Measurements from ENCODE around the gene NDUFC2. TPM values are rescaled to one million over a fixed set of nuclear protein-coding genes. Genes with fewer than 3 reads are reported as not detected.

NDUFC2 gene
- polyA plus RNA-seq, 3 donors = 111 to 327 (median 210) TPM

Other genes starting within 250 kb of the NDUFC2 start
- gene INTS4, start 85.2 kb downstream of the NDUFC2 start, polyA plus RNA-seq = 10 to 100 TPM; 11.4 to 24.5 (median 13.2) TPM
- 10 to 100 TPM in 1 of 3 donors, 1 to 10 TPM in 2; 1.2 to 17.9 (median 3.4) TPM for gene KCTD14, start 56.6 kb downstream of the NDUFC2 start, polyA plus RNA-seq
- 100 to 1,000 TPM in 2 of 3 donors, 10 to 100 TPM in 1; 87.4 to 228 (median 113) TPM for gene THRSP, start 16.0 kb downstream of the NDUFC2 start, polyA plus RNA-seq
- 10 to 100 TPM; 14.1 to 36.2 (median 32.3) TPM for gene ALG8, start 59.8 kb upstream of the NDUFC2 start, polyA plus RNA-seq
- gene KCTD21, start 108.8 kb upstream of the NDUFC2 start, polyA plus RNA-seq = 1 to 10 TPM; 2.7 to 8.4 (median 7.6) TPM
- gene USP35, start 109.1 kb upstream of the NDUFC2 start, polyA plus RNA-seq = 1 to 10 TPM; 3.3 to 6.6 (median 6.3) TPM

Measured in adipose tissue (tissue), 3 donors.